ENCODE results near the gene CNOT2.

- peak in 1 of 3 experiments; percentile 22 for TF ChIP-seq CTCF (optimal IDR thresholded peaks at IDR 0.05 in 1 of 3, IDR thresholded peaks at IDR 0.05 in 1 of 3, conservative IDR thresholded peaks at IDR 0.05 in 1 of 3; ENCODE audit: extremely low read depth in 1 of 3, insufficient read depth in 2 of 3, low read length in 3 of 3)
- TF ChIP-seq EZH2 (IDR thresholded peaks at IDR 0.05; ENCODE audit: low read length), result no peak
These were observed 159.4 kb downstream of the CNOT2 start for GRCh38 chr12:70402597-70402996.
